ENCODE measurements around the gene FEZF2. TPM values are rescaled to one million over a fixed set of nuclear protein-coding genes. Genes with fewer than 3 reads are reported as not detected.

The FEZF2 gene
- not detected for polyA plus RNA-seq (ENCODE audit: insufficient read length)

DNA sequence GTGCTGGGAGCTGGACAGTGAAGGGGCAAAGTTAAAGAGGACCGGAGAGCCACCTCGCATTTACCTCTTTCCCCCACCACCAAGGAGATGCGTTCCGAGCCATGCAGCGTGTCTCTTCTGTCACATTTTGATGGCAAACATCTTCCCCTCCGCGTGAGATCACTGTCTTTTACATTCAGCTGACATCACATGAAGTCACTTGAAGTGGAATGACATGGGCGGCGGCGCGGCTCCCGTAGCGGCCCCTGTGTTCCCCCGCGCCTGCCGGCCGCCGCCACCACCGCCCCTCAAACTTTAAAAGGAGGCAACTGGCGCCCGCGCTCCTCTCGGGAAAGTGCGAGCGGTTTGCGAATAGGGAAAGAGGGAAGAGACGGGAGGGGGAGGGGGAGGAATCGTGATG lies at the start of gene FEZF2:
Gene FEZF2, minus strand, starts transcription at position 336 of the 400 bp plus-strand sequence. CDS start 682 bp downstream, outside the sequence.
- no peak for DNase-seq

GRCh38 chr3:62421207-62421606 lies 47.9 kb upstream of the FEZF2 start:
- no peak for DNase-seq

- DNase-seq: no peak
Measured at GRCh38 chr3:62416144-62416543, 42.8 kb upstream of the FEZF2 start.

DNA sequence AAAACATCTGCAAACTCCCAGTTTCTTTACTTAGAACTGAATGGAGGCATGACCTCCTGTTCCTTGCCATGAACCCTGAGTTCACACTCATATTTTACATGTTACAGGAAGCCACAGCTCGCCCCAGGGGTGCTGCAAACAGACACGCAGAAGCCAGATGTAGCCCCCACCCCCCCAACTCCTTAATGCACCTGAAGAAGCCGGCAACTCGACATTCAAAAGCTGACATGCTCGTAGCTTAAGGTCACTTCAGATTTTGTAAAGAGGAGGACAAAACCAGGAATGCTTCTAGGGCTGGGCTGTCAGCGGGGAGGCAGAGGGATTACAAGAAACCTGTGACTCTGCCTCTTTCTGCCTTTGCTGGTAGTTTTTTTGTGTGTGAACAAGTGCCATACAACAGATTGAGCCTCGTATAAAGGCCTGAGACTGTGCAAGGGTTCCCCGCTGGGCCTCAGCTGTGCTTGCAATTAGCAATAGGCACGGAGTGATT lies 42.0 kb upstream of the FEZF2 start:
- DNase-seq: no peak

- DNase-seq: no peak
Measured at GRCh38 chr3:62414786-62415185, 41.4 kb upstream of the FEZF2 start.

GRCh38 chr3:62413687-62414086 lies 40.3 kb upstream of the FEZF2 start:
- no peak for DNase-seq

- DNase-seq: no peak
Measured at GRCh38 chr3:62406945-62407344, 33.6 kb upstream of the FEZF2 start.

GRCh38 chr3:62405566-62405965 lies 32.2 kb upstream of the FEZF2 start:
- DNase-seq: no peak

GRCh38 chr3:62405135-62405534 lies 31.8 kb upstream of the FEZF2 start:
- no peak for DNase-seq

DNA sequence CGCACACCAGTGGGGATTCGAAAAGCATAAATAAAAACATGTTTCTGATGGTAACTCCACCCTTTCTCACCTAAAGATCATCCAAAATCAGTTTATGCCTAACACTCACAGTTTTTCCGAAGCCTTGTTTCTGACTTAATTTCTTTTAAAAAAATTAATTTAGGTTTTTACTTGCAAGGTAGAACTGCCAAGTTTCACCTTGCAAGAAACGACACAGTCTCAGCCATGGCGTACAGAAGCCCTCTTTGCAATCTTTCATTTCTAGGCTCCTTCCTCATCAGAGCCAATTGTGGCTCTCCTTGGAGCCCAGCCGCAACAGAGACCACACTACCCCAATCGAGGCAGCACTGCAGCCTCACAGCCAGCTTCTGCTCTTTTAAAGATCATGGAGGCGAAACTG lies 31.0 kb upstream of the FEZF2 start:
- no peak for DNase-seq

- DNase-seq: no peak
Measured at GRCh38 chr3:62403765-62404164, 30.4 kb upstream of the FEZF2 start.

- DNase-seq: no peak
Measured at GRCh38 chr3:62392626-62393292, 19.4 kb upstream of the FEZF2 start.

DNA sequence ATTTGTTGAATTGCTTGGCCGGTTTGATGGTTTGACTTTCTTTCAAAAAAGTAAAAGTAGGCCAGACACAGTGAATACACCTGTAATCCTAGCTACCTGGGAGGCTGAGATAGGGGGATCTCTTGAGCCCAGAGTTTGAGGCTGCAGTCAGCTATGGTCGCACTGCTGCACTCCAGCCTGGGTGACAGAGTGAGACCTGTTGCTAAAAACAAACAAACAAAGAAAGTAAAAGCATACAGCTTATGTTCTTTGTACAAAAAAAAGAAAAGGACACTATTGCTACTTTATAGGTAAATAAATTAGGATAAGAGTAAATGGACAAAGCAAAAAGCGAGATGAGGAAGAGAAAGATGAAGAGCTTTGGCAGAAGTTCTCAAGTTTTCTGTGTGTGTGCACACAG lies 13.9 kb upstream of the FEZF2 start:
- DNase-seq: no peak

- no peak for DNase-seq
Measured at GRCh38 chr3:62379321-62379798, 6.0 kb upstream of the FEZF2 start.

- no peak for DNase-seq
Measured at GRCh38 chr3:62378921-62379320, 5.6 kb upstream of the FEZF2 start.

DNA sequence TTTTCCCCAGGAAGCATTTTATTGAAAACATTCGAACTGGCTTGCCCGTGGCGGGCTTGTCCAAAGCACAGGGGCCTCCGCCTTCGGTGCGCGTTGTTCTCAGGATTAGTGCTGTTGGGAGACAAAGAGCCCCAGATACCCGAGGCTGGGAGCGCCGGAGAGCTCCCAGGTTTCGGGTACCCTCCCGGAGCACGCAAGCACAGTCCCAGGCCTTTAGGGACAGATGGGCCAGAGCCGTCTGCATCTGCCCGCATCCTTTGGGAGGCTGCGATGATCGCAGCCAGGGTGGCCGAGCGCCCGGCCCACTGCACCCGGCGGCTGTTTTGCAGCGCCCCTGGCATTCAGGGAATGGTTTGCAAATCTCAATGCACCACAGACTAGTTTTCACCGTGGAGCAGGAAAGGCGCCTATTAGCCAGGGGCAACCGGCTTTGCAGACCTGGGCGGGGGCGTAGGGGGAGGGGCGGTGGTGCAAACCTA lies 5.0 kb upstream of the FEZF2 start:
- DNase-seq: no peak

GRCh38 chr3:62376906-62377877 lies 3.8 kb upstream of the FEZF2 start:
- no peak for DNase-seq

GRCh38 chr3:62376454-62376720 lies 3.0 kb upstream of the FEZF2 start:
- no peak for DNase-seq

DNA sequence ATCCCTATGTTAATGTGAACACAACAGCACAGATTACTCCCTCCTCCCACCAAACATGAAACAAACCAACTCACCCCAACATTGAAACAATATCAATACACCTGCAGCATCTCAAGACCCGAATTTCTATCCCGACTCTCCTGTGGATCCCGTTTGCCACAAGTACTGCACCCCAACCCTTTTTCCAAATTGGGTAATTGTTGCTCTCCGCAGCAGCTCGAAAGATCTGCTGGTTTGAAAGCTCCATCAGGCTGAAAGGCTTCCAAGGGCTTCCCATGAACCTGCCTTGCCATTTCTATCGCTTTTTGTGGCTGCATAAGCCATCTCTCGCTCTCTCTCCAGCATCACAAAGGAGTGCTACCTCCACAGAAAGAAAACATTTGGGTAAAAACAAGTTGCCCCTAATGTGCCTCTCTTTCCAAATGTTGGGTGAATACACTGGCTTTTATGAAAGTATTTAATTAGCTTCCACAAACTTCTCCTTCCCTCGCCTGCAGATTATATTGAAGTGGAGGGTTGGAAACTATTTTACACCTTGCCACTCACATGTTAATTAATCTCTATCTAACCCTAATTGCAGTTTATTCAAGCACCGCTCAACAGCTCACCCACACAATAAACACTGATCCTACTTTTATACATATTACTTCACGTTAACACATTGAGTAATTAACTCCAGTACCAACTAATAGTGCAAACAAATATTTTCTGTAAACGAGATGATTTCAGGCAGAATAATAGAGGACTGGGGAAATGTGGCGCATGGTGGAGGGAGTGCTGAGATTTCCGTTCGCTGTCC lies 2.5 kb upstream of the FEZF2 start:
- no peak for DNase-seq

GRCh38 chr3:62374341-62375218 lies 1.2 kb upstream of the FEZF2 start:
- DNase-seq: no peak

DNA sequence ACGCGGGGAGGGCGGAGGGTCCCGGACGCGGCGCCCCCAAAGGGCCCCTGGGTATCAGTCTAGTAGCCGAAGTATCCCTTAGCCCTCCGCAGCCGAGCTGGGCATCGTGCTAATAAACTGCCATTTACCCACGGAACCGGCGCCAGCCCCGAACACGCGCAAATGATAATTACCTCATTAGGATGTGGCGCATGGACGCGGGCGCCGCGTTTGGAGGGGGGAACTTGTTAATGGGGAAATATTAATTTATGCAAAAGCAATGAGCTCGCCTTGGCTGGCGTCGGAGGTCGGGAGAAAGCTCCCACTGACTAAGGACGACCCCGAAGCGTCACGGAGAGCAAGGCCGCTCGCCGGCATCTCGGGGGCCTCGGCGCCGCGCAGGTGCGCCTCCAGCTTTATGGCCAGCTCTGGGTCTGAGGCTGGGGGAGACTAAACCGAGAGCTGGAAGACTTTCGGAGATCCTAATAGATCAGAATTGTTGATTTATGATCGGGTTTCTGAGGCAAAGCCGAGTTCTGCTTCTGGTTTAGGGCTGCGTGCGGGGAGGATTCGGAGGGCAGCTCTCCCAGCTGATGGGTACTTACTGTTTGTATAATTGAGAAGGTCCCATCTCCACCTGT lies 474 bp upstream of the FEZF2 start:
- DNase-seq: no peak
